Heart left ventricle (tissue), 13 donors: ENCODE measurements around the gene COLEC11.

Experiments
- CTCF ChIP-seq, 12 donors: fragments of 200-600 bp; sonication (generic) in 4 of 12; IDR thresholded peaks; one replicate each; pipeline versions ENCODE4 v1.5.0 to v1.8.0; 2018 to 2022; ENCODE audit warnings: antibody characterized with exemption in 12 of 12, mild to moderate bottlenecking in 5 of 12
- POLR2A ChIP-seq, 2 donors: fragments of 450-650 bp; IDR thresholded peaks; one replicate each; pipeline ENCODE4 v1.6.1; 2017; ENCODE audit warnings: antibody characterized with exemption in 2 of 2, mild to moderate bottlenecking in 2 of 2, moderate library complexity in 2 of 2
- donor health status: ischemic (EF 13 %, LVEDD 7.1; RV severe dilation, severe dysfunction).
- donor health status: DM: no; HTN: yes; CAD: no.
- donor health status: DM: no; HTN: no; CAD: no.
- donor health status: ischemic (EF 25% LVEDD 6.9; RV normal size, moderate dysfunction).
- donor health status: ischemic (EF 25% LVEDD 5.7; RV mildly dilated, moderate dysfunction).
- donor health status: ischemic (EF 35%, LVEDD 5.7; RV mildly dilated, moderate dysfunction).
- donor health status: nonischemic (EF 11% LVEDD 7.7; RV severe dilation, severe dysfunction).
- donor health status: DM: yes; HTN: yes; CAD: no.
- donor health status: PGD.
- donor health status: ischemic (EF 29% LVEDD 5.4; RV normal size, mild dysfunction).
- donor health status: nonischemic (EF 23%, LVEDD 6.1; RV moderate dilation, normal function).

- TF ChIP-seq CTCF (IDR thresholded peaks at IDR 0.05) (no peak), POLR2A (IDR thresholded peaks at IDR 0.05) (no peak)
Observed at GRCh38 chr2:3604991-3605961, 10.4 kb downstream of the COLEC11 start.
